Ascending aorta (tissue), 2 donors: ENCODE data around the gene BAIAP2L1. TPM values are rescaled to one million over a fixed set of nuclear protein-coding genes. Genes with fewer than 3 reads are reported as not detected.

Experiments used
- DNase-seq, 2 donors: peaks; one replicate each; pipeline ENCODE4 v3.0.0-alpha.2; 2019; ENCODE audit warnings: low spot score in 2 of 2
- H3K27ac ChIP-seq, 2 donors: fragments of 200-600 bp; sonication (generic); one replicate each; pipeline ENCODE4 v1.5.1; 2016 to 2017; ENCODE audit warnings: mild to moderate bottlenecking in 1 of 2
- H3K27me3 ChIP-seq: fragments of 200-600 bp; sonication (generic); one replicate; pipeline ENCODE4 v1.5.1; 2017
- H3K36me3 ChIP-seq, 2 donors: fragments of 200-600 bp; sonication (generic); one replicate each; pipeline ENCODE4 v1.5.1; 2016
- H3K4me1 ChIP-seq, 2 donors: fragments of 200-600 bp; sonication (generic); one replicate each; pipeline ENCODE4 v1.5.1; 2016 to 2017; ENCODE audit warnings: mild to moderate bottlenecking in 1 of 2
- H3K4me3 ChIP-seq, 2 donors: fragments of 200-600 bp; sonication (generic); one replicate each; pipeline ENCODE4 v1.5.1; 2016 to 2017; ENCODE audit warnings: mild to moderate bottlenecking in 1 of 2
- H3K9me3 ChIP-seq, 2 donors: fragments of 200-600 bp; sonication (generic); one replicate each; pipeline ENCODE4 v1.5.1; 2016
- intact Hi-C: fragments of 100-400 bp; cut with DNase I; formaldehyde crosslinking; loops from one replicate; pipeline ENCODE4 v1.15.1; 2023
- total RNA-seq: library from RNA; depleted of rRNA; stranded (reverse); fragments of >200 nt; gene quantifications from one replicate; pipeline ENCODE4 v1.1.0, GENCODE V29; 2016
- TF ChIP-seq, protein P1 (sequence below), 3 experiments: fragments of 200-600 bp in 2 of 3; fragments of 450-650 bp in 1 of 3; sonication (generic) in 2 of 3; IDR thresholded peaks; one replicate each; pipeline ENCODE4 v1.5.1; 2016 to 2019; ENCODE audit warnings: antibody characterized with exemption in 3 of 3, mild to moderate bottlenecking in 1 of 3, moderate library complexity in 1 of 3

BAIAP2L1 gene
- total RNA-seq, 1 donor from 2014 or later: 2.8 TPM

GRCh38 chr7:98252425-98253054 lies 148.3 kb downstream of the BAIAP2L1 start:
- intact Hi-C loops: loop anchor here (1.0 to 5.0 kb wide), 3 partner anchors 29 to 146 kb away; partner anchors contain the start of genes BRI3 and LMTK2
- Histone ChIP-seq H3K4me1 (peaks cover 6 to 18% of the 10 kb centered on the region in 2 donors), H3K27ac (peak overlapping the region; percentile 65 to 81), H3K4me3 (peak overlapping the region; percentile 80 to 90), H3K27me3 (no peaks in the 10 kb centered on the region), H3K36me3 (peaks cover 2 to 6% of the 10 kb centered on the region in 2 donors), H3K9me3 (no peaks in the 10 kb centered on the region)
- no peak for DNase-seq
- TF ChIP-seq, protein P1, sequence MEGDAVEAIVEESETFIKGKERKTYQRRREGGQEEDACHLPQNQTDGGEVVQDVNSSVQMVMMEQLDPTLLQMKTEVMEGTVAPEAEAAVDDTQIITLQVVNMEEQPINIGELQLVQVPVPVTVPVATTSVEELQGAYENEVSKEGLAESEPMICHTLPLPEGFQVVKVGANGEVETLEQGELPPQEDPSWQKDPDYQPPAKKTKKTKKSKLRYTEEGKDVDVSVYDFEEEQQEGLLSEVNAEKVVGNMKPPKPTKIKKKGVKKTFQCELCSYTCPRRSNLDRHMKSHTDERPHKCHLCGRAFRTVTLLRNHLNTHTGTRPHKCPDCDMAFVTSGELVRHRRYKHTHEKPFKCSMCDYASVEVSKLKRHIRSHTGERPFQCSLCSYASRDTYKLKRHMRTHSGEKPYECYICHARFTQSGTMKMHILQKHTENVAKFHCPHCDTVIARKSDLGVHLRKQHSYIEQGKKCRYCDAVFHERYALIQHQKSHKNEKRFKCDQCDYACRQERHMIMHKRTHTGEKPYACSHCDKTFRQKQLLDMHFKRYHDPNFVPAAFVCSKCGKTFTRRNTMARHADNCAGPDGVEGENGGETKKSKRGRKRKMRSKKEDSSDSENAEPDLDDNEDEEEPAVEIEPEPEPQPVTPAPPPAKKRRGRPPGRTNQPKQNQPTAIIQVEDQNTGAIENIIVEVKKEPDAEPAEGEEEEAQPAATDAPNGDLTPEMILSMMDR (IDR thresholded peaks at IDR 0.05): no peak

DNA sequence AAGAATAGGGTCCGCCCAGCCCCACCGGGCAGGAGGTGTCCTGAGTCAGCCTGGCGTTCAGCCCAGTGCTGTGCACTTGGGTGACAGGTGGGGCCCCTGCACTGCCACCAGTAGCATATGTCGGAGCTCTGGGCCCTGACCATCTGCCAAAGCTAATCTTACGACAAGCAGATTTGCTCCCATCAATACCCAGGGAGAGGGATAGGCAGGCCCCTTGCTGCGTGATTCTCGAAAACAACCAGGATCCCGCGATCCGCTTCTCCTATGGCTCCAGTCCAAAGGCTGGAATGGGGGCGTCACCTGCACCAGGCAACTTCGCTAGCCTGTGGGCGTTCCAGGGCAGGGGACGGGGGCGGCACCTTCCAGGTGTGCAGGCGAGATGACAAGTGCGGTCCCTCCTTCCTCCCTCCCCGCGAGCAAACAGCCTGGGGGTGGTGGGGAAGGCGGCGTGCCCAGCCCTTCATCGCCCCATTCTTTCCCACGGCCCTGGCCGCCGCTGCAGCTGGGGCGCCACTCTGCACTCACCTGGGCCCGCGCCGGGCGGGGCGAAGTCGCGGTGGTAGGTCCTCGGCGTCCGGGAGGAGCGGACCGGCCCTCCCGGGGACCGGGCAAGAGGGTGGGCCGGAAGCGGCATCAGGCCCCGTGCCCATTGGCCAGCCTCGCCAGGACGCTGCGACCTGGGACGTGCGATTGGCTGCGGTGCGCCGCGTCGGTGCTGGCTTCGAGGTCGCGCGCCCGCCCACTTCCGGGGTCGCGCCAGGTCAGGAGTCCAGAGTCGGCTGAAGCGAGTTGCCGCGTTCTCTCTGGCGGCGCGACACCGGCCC lies 149.1 kb downstream of the BAIAP2L1 start, which contains the start of gene TECPR1:
Gene TECPR1 (minus strand): TSS at position 632 of the 824 bp plus-strand sequence. CDS start 6,086 bp downstream, outside the sequence.
- Histone ChIP-seq H3K27ac (peak within 1 kb of the TSS; percentile 65 to 81), H3K4me3 (peak within 1 kb of the TSS; percentile 80 to 90), H3K4me1 (peaks cover 6 to 18% of the 10 kb centered on the region in 2 donors), H3K27me3 (no peaks in the 10 kb centered on the region), H3K9me3 (no peaks in the 10 kb centered on the region), H3K36me3 (peaks cover 3 to 4% of the 10 kb centered on the region in 2 donors)
- intact Hi-C loops: loop anchor here (1.0 to 5.0 kb wide), 3 partner anchors 29 to 145 kb away; partner anchors contain the start of genes BRI3 and LMTK2
- peak; percentile 77 to 96 for DNase-seq
- TF ChIP-seq, protein P1 (IDR thresholded peaks at IDR 0.05): no peak

GRCh38 chr7:98251231-98251600 lies 149.7 kb downstream of the BAIAP2L1 start:
- intact Hi-C loops: loop anchor here (5.0 kb wide), 1 partner anchor 64 kb away; no protein-coding TSS in a partner anchor
- H3K9me3 ChIP-seq: no peaks in the 10 kb centered on the region
- DNase-seq: no peak
- peak overlapping the region; percentile 80 to 90 for H3K4me3 ChIP-seq
- H3K4me1 ChIP-seq: peaks cover 6 to 18% of the 10 kb centered on the region in 2 donors
- TF ChIP-seq, protein P1 (IDR thresholded peaks at IDR 0.05): no peak
- H3K27ac ChIP-seq: no peak overlapping the region
- peaks cover 0 to 4% of the 10 kb centered on the region in 2 donors for H3K36me3 ChIP-seq
- H3K27me3 ChIP-seq: no peaks in the 10 kb centered on the region

DNA sequence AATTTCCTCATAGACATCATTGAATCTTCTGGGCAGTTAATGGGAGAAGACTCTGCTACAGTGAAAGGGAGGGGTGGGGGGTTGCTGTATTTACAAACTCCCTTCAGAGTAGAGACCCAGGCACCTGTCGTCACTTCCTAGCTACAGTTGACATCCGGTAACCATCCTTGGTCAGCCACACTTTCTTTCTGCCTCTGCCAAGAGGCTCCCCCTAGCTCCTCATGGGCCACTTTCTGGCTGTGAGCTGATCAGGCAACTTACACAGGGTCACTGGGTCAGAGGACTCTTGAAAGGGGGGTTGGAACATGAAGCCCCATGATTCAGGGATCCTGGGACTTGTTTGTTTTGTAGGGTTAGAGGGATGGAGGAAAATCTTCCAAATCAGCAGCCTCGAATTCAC lies 150.1 kb downstream of the BAIAP2L1 start:
- no peaks in the 10 kb centered on the region for H3K27me3 ChIP-seq
- TF ChIP-seq, protein P1 (IDR thresholded peaks at IDR 0.05): no peak
- intact Hi-C loops: loop anchor here (5.0 kb wide), 1 partner anchor 63 kb away; no protein-coding TSS in a partner anchor
- H3K36me3 ChIP-seq: peaks cover 0 to 4% of the 10 kb centered on the region in 2 donors
- peak overlapping the region in 1 of 2 donors; percentile 80 for H3K4me3 ChIP-seq
- no peaks in the 10 kb centered on the region for H3K9me3 ChIP-seq
- peak overlapping the region in 1 of 2 donors; percentile 17 for H3K27ac ChIP-seq
- no peak for DNase-seq
- H3K4me1 ChIP-seq: peaks cover 6 to 18% of the 10 kb centered on the region in 2 donors

DNA sequence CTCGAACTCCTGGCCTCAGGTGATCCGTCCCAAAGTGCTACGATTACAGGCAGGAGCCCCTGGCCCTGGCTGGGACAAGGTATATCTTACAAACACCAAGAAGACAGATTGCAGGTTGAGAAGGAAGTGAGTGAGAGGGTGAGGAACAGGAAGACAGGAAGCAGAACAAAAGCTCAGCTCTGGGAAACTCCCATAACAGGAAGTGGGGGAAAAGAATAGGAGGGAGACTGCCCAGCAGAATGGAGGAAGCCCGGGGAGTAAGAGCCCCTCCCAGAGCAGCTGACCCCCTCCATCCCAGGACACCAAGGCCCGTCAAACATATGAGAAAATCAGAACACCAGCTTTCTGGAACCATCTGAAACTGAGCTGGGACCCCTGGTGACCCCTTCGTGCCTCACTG lies 151.8 kb downstream of the BAIAP2L1 start:
- DNase-seq: no peak
- intact Hi-C loops: no loop called here
- no peaks in the 10 kb centered on the region for H3K9me3 ChIP-seq
- H3K4me1 ChIP-seq: peaks cover 6 to 18% of the 10 kb centered on the region in 2 donors
- no peaks in the 10 kb centered on the region for H3K27me3 ChIP-seq
- TF ChIP-seq, protein P1 (IDR thresholded peaks at IDR 0.05): no peak
- H3K36me3 ChIP-seq: peaks cover 8 to 13% of the 10 kb centered on the region in 2 donors
- H3K27ac ChIP-seq: no peak overlapping the region
- H3K4me3 ChIP-seq: no peak overlapping the region
